Vagina (tissue), 2 donors: ENCODE data around the gene LAIR2.

Experiments
- POLR2A ChIP-seq, 2 donors: fragments of 450-650 bp; IDR thresholded peaks; one replicate each; pipeline ENCODE4 v1.6.1; 2017; ENCODE audit warnings: antibody characterized with exemption in 2 of 2, mild to moderate bottlenecking in 2 of 2, moderate library complexity in 2 of 2
- POLR2AphosphoS5 ChIP-seq, 2 donors: sonication (generic); formaldehyde crosslinking; IDR thresholded peaks; one replicate each; pipeline ENCODE4 v1.9.0; 2017; ENCODE audit warnings: antibody characterized with exemption in 2 of 2, mild to moderate bottlenecking in 2 of 2, low read depth in 1 of 2; ENCODE audit not compliant: insufficient read depth in 1 of 2

- TF ChIP-seq POLR2AphosphoS5 (IDR thresholded peaks at IDR 0.05; ENCODE audit: insufficient read depth in 1 of 2, low read depth in 1 of 2) (no peak), POLR2A (IDR thresholded peaks at IDR 0.05) (no peak)
Measured at GRCh38 chr19:54485851-54486250, 16.8 kb upstream of the LAIR2 start.
